Measurements from ENCODE around the gene RHOH.

Gene RHOH

DNA sequence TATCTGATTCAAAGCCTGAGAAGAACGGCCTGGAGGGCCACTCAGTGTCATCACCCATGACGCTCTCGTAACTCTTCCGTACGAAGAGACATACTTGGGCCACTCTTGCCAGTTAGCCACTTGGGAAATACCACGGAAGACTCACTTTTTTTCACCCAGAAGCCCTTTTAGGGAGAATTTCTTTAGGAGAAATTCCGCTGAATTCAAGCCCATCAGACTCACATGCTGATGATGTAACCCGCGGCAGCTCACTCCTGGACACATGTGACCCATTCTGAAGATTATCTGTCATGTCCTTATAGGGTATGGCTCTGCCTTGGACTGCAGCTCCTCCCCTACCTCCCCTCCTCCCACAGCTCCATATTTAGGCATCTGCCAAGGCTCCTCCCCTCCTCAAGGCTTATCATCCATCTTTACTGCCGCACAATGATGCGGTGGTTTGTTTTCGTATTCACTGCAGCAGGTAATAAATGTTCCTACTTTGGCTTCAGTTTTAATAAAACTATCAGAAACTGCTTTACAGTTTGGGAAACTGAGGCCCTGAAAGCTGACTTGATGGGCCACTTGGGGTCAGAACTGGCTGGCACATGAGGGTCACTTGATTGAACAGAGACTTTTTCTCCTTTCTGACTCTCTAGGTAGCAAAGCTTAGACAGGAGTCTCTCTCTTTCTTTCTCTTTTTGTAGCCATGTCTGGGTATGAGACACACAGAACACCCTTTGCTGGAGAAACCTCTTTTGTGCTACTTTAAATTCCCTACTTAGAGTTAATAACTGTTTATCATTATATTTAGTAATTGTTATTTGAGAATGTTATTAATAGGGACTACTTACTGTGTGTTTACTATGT is 42.1 kb downstream of the RHOH start:
- peak; percentile 64 for DNase-seq

DNA sequence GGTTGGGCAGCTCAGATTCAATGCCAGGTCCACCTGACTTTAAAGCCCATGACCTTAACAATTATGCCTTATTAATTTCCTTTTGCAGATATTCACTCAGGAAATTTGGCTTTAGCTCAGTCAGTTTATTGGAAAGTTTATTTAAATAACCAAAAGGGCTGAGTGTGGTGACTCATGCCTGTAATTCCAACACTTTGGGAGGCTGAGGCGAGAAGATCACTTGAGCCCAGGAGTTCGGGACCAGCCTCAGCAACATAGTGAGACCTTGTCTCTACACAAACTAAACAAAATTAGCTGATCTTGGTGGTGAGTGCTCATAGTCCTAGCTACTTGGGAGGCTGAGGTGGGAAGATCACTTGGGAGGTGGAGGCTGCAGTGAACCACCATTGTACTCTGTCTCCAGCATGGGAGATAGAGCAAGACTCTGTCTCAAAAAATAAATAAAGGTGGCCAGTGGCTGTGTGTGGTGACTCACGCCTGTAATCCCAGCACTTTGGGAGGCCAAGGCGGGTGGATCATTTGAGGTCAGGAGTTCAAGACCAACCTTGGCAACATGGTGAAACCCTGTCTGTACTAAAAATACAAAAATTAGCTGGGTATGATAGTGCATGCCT is 43.3 kb downstream of the RHOH start:
- no peak for DNase-seq

- no peak for DNase-seq
Observed at GRCh38 chr4:40241026-40241425, 44.2 kb downstream of the RHOH start.

- peak; percentile 46 for DNase-seq
Observed at GRCh38 chr4:40241941-40242340, 45.1 kb downstream of the RHOH start.

DNA sequence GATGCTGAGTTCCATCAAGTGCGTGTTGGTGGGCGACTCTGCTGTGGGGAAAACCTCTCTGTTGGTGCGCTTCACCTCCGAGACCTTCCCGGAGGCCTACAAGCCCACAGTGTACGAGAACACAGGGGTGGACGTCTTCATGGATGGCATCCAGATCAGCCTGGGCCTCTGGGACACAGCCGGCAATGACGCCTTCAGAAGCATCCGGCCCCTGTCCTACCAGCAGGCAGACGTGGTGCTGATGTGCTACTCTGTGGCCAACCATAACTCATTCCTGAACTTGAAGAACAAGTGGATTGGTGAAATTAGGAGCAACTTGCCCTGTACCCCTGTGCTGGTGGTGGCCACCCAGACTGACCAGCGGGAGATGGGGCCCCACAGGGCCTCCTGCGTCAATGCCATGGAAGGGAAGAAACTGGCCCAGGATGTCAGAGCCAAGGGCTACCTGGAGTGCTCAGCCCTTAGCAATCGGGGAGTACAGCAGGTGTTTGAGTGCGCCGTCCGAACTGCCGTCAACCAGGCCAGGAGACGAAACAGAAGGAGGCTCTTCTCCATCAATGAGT is 46.6 kb downstream of the RHOH start:
- no peak for DNase-seq

- DNase-seq = no peak
Observed at GRCh38 chr4:40244606-40245005, 47.8 kb downstream of the RHOH start.

- no peak for DNase-seq
Observed at GRCh38 chr4:40245550-40245949, 48.7 kb downstream of the RHOH start.

- no peak for DNase-seq
Observed at GRCh38 chr4:40246011-40246900, 49.4 kb downstream of the RHOH start.

DNA sequence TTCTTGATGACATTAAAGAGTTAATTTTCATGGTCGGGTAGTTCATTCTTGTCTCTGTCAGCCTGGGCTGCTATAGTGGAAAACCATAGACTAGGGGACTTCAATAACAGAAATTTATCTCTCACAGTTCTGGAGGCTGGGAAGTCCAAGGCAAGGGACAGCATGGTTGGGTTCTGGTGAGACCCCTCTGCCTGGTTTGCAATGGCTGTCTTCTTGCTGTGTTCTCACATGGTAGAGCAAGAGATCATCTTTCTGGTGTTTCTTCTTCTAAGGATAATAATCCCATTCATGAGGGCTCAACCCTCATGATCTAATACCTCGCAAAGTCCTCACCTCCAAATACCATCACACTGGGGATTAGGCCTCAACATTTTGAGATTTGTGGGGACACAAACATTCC is 50.1 kb downstream of the RHOH start:
- DNase-seq = no peak

DNA sequence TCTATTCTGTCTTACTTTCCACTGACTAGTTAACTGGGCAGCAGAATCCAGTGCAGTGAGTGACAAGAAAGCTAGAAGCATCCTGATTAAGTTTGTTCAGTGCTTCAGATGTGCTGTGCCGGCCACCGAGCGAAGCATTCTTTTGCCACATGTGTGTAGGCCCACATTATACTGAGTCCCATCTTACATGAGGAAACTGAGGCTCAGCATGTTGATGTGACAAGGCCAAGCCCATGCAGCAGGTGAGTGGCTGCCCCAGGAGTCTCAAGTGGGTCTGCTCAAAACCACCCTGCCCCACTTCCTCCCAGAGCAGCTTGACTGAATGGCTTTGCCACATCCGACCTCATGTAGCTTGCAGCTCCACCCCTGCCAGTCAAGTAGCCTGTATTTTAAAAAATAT is 50.5 kb downstream of the RHOH start:
- no peak for DNase-seq

- no peak for DNase-seq
Observed at GRCh38 chr4:40251366-40251765, 54.5 kb downstream of the RHOH start.

- DNase-seq = no peak
Observed at GRCh38 chr4:40253906-40254305, 57.1 kb downstream of the RHOH start.

- DNase-seq = no peak
Observed at GRCh38 chr4:40254608-40255392, 58.0 kb downstream of the RHOH start.

- no peak for DNase-seq
Observed at GRCh38 chr4:40255393-40256281, 58.8 kb downstream of the RHOH start.

- DNase-seq = no peak
Observed at GRCh38 chr4:40256329-40256728, 59.5 kb downstream of the RHOH start.

GRCh38 chr4:40256817-40257216 is 60.0 kb downstream of the RHOH start:
- DNase-seq = no peak

- no peak for DNase-seq
Observed at GRCh38 chr4:40258627-40259026, 61.8 kb downstream of the RHOH start.

DNA sequence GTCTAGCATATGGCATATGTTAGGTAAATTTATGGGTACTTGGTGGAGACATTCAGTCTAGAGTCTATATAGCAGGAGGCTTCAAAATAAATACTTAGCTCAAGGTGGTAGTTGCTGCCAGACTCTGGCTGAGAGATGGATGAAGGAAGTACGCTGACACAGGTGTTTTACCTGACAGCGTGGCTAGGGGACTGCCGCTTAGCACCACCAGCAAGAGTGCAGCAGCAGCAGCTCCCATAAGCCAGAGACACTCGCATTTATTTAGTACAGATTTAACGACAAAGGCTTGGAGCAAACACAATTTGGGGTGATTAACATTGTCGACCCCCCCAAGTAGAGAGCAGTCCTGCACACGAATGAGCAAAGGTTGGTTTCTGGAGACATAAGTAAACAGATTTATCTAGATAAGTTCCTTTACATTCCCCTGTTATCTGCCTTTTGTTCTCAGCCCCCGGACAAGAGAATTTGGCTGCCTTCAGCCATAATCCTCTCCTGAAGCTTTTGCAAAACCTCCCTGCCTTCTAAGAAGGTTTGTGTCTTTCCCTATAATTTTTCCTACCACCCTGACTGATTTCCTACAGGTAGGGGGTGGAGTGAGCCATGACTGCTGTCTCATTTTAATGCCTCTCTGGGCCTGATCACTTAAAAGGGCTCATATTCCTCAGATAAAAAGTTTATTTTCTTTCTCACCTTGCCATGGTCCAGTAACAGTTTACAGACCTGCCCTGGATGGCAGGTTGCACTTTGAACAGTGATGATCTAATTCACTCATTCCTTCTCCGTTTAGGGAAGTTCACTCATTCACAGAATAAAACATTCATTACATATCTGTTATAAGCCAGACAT is 64.6 kb downstream of the RHOH start:
- DNase-seq = no peak

GRCh38 chr4:40262077-40262528 is 65.3 kb downstream of the RHOH start:
- no peak for DNase-seq

DNA sequence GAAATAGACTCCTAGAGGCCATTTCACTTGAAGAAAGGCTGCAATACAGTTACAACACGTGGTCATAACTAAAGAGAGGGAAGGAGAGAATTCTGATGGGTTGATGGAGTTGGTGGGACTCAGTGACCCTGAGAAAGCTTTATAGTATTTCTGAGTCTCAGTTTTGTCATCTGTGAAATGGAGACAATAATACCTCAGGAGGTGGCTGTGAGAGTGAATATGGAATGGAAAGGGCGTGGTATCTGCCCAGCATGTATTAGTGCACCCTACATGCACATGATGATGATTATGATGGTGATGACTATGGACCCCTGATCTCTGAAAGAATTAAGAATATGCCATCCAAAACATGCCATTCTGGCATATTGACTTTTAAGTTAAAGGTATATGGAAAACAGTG is 66.0 kb downstream of the RHOH start:
- no peak for DNase-seq

All from stimulated activated CD4-positive, alpha-beta T cell treated with anti-CD3 and anti-CD28 coated beads, Interleukin-4, amount 100 ng/mL, for 1 hour (primary cell).